GM19324 (cell line): ENCODE data around the gene LIN52.

Experiments
- ATAC-seq: cut with Tn5 transposase; IDR thresholded peaks from one replicate; pipeline ENCODE4 v1.9.1; 2021; ENCODE audit warnings: mild to moderate bottlenecking, moderate library complexity; ENCODE audit not compliant: unreplicated experiment, low FRiP score

LIN52 gene

GRCh38 chr14:74169906-74170305 lies 85.2 kb downstream of the LIN52 start:
- ATAC-seq: no peak

GRCh38 chr14:74176400-74176793 lies 91.6 kb downstream of the LIN52 start:
- no peak for ATAC-seq

- ATAC-seq: no peak
Measured at GRCh38 chr14:74179856-74180255, 95.1 kb downstream of the LIN52 start.

GRCh38 chr14:74190927-74191575 lies 106.3 kb downstream of the LIN52 start:
- ATAC-seq: no peak

GRCh38 chr14:74194506-74195274 lies 109.9 kb downstream of the LIN52 start:
- ATAC-seq: no peak

- no peak for ATAC-seq
Measured at GRCh38 chr14:74195623-74196022, 110.9 kb downstream of the LIN52 start.

- no peak for ATAC-seq
Measured at GRCh38 chr14:74198441-74199234, 113.9 kb downstream of the LIN52 start.

GRCh38 chr14:74202113-74202512 lies 117.4 kb downstream of the LIN52 start:
- ATAC-seq: no peak

GRCh38 chr14:74203639-74204038 lies 118.9 kb downstream of the LIN52 start:
- no peak for ATAC-seq

- no peak for ATAC-seq
Measured at GRCh38 chr14:74204491-74204890, 119.7 kb downstream of the LIN52 start.

- ATAC-seq: no peak
Measured at GRCh38 chr14:74205882-74206281, 121.1 kb downstream of the LIN52 start.

GRCh38 chr14:74207943-74208342 lies 123.2 kb downstream of the LIN52 start:
- no peak for ATAC-seq

- no peak for ATAC-seq
Measured at GRCh38 chr14:74208642-74209041, 123.9 kb downstream of the LIN52 start.

GRCh38 chr14:74211945-74212580 lies 127.3 kb downstream of the LIN52 start:
- ATAC-seq: no peak

- no peak for ATAC-seq
Measured at GRCh38 chr14:74213907-74214803, 129.4 kb downstream of the LIN52 start.

GRCh38 chr14:74216671-74217070 lies 131.9 kb downstream of the LIN52 start:
- no peak for ATAC-seq

GRCh38 chr14:74217672-74218448 lies 133.1 kb downstream of the LIN52 start:
- no peak for ATAC-seq

GRCh38 chr14:74218462-74218861 lies 133.7 kb downstream of the LIN52 start:
- ATAC-seq: no peak
